ENCODE measurements around the gene LBR.

The LBR gene

DNA sequence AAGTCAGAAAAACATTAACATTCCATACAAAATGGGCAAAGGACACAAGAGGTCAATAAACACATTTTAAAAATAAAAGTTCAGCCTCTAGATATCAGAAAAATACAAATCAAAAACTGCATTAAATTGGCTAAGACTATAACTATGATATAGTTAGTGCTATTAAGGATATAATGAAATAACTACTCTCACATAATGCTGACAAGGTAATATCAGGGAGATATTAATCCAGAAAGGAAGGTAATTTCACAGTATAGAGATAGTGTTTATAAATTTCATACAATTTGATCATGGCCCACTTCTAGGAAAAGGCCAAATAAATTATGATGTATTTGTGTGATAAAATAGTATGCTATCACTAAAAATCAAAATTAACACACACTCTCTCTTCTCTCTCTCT lies 61.8 kb downstream of the LBR start:
- DNase-seq: no peak

DNA sequence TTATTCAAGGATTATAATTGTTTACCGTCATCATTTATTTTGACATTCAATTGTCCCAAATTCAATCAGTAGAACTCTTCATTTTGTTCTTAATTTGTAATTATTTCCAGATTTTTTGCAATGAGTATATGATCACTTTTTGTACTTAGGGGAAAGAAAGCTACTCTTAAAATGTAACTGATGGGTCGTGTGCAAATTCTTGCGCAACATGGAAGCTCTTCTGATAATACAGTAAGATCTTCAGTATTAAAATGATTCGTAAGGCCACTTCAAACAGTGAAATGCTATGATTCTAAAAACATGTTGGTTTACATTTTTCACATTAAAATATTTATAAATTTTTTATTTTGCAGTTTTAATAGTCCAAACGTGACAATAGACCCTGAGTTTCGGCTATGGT lies 63.4 kb downstream of the LBR start:
- DNase-seq: no peak

DNA sequence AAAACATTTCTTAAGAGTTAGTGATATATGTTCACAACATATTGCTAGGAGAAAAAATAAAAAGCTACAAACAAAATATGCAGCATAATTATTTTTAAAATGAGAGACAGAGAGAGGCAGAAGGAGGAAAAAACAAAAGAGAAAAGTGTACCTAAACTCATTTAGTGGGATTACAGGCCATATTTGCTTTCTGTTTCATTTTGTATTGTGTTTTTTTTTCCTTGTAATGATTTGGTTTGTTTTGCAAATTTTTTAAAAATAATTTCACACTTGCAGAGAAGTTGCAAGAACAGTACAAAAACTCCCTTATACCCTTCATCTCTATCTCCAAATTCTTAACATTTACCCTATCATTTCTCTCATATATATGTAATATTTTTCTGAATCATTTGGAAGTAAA lies 65.0 kb downstream of the LBR start:
- no peak for DNase-seq

DNA sequence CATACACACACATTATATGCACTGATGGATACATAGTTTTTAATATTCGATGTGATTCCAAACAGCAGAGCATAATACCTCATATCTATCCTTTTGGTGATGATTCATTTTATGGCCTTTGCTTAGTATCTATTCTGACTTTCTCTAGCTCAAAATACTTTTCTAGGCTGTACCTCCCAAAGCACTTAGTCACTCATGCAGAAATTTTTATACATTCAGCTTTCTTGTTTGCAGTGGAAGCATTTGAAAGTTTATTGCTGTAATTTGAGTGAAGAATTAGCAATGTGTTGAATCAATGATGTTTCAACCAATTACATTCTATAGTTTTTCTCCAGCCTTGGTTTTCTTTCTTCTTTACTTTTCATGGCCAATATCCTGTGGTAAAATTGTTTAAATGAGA lies 66.7 kb downstream of the LBR start:
- DNase-seq: no peak

DNA sequence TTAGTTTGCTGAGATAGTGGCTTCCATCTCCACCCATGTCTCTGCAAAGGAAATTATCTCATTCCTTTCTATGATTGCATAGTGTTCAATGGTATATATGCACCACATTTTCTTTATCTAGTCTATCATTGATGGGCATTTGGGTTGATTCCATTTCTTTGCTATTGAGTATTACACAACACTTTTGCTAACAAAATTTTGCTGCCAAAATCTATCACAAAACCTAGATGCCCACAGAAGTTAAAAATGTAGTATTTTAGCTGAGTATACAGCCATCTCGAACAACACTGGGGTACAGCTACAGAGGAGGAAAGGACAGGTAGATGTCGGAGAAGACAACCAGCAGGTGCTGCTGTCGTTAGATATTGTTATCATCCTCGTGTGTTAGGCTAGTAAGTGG lies 67.7 kb downstream of the LBR start:
- no peak for DNase-seq

DNA sequence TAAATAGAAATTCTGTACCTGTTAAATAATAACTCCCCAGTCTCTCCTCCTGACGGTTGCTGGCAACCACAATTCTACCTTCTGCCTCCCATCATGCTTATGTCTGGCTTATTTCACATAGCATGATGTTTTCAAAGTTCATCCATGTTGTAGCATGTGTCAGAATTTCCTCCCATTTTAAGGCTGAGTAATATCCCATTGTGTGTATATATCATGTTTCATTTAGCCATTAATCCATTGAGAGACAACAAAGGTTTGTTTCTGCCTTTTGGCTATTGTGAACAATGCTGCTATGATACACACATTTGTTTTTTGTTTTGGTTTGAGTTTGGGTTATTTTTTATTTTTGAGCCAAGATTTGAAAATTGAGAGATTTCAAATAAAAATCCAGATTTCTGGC lies 72.0 kb downstream of the LBR start:
- DNase-seq: no peak

DNA sequence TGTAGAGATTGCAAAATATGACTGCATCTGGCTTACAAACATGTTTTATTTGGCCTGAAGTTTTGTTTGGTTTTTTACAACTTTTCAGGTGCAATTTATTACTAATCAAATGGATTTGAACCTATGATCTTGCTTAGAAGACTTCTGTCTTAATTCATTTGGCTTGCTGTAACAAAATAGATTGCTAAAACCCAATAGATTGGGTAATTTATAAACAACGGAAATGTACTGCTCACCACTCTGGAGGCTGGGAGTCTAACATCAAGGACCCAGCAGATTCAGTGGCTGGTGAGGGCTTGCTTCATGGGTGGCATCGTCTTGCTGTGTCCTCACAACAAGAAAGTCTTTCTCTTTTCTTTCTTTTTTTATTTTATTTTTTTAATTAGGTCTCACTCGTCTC lies 72.9 kb downstream of the LBR start:
- no peak for DNase-seq
